SH-SY5Y (cell line): Measurements from ENCODE around the gene FAT1.

Experiments
- GATA2 ChIP-seq: IDR thresholded peaks from 2 replicates; pipeline ENCODE4 v1.6.1; 2011; ENCODE audit warnings: mild to moderate bottlenecking, low read depth, low read length
- GATA3 ChIP-seq: IDR thresholded peaks from 2 replicates; pipeline ENCODE4 v1.6.1; 2011; ENCODE audit warnings: low read depth, mild to moderate bottlenecking, low read length, moderate library complexity

Gene FAT1

GRCh38 chr4:186759990-186760389 lies 36.3 kb upstream of the FAT1 start:
- TF ChIP-seq GATA2 (no peak), GATA3 (no peak)

- TF ChIP-seq GATA3 = no peak
- TF ChIP-seq GATA2 = no peak
These were observed 35.5 kb upstream of the FAT1 start for GRCh38 chr4:186758929-186759682.

GRCh38 chr4:186757696-186758355 lies 34.2 kb upstream of the FAT1 start:
- no peak for TF ChIP-seq GATA3
- TF ChIP-seq GATA2 = no peak

GRCh38 chr4:186755550-186756519 lies 32.2 kb upstream of the FAT1 start:
- no peak for TF ChIP-seq GATA2
- TF ChIP-seq GATA3 = no peak

GRCh38 chr4:186754976-186755375 lies 31.3 kb upstream of the FAT1 start:
- no peak for TF ChIP-seq GATA2
- TF ChIP-seq GATA3 = no peak

- TF ChIP-seq GATA2 (no peak), GATA3 (no peak)
These were observed 28.7 kb upstream of the FAT1 start for GRCh38 chr4:186752325-186752724.

- TF ChIP-seq GATA3 (no peak), GATA2 (no peak)
These were observed 26.1 kb upstream of the FAT1 start for GRCh38 chr4:186749611-186750281.

GRCh38 chr4:186746581-186746980 lies 22.9 kb upstream of the FAT1 start:
- TF ChIP-seq GATA2 = no peak

- TF ChIP-seq GATA3 (no peak), GATA2 (no peak)
These were observed 19.6 kb upstream of the FAT1 start for GRCh38 chr4:186743261-186743660.

GRCh38 chr4:186740822-186741221 lies 17.2 kb upstream of the FAT1 start:
- TF ChIP-seq GATA3 = no peak
- TF ChIP-seq GATA2 = no peak

GRCh38 chr4:186739802-186740434 lies 16.3 kb upstream of the FAT1 start:
- TF ChIP-seq GATA2 (no peak), GATA3 (no peak)

- TF ChIP-seq GATA3 (no peak), GATA2 (no peak)
These were observed 15.7 kb upstream of the FAT1 start for GRCh38 chr4:186739317-186739716.

GRCh38 chr4:186738421-186738820 lies 14.8 kb upstream of the FAT1 start:
- TF ChIP-seq GATA2 (no peak), GATA3 (no peak)

GRCh38 chr4:186737427-186737826 lies 13.8 kb upstream of the FAT1 start:
- TF ChIP-seq GATA2 (no peak), GATA3 (no peak)
